NT2/D1 (cell line): ENCODE data around the gene IRX6.

Experiments
- DNase-seq: peaks from one replicate; pipeline ENCODE4 v3.0.0-alpha.2; 2011; ENCODE audit warnings: low read depth, low spot score
- H3K27me3 ChIP-seq: 2 replicates; pipeline ENCODE4 v1.6.0; 2011; ENCODE audit warnings: mild to moderate bottlenecking; ENCODE audit not compliant: insufficient read length, insufficient read depth
- H3K36me3 ChIP-seq: 2 replicates; pipeline ENCODE4 v1.6.1; 2011; ENCODE audit warnings: mild to moderate bottlenecking, low read length, mixed read lengths; ENCODE audit not compliant: insufficient read depth, insufficient read length
- H3K4me1 ChIP-seq: 2 replicates; pipeline ENCODE4 v1.5.1; 2011; ENCODE audit not compliant: insufficient read depth, insufficient read length
- H3K4me3 ChIP-seq: 2 replicates; pipeline ENCODE4 v1.5.1; 2011; ENCODE audit warnings: low read depth; ENCODE audit not compliant: insufficient read length
- H3K9ac ChIP-seq: 2 replicates; pipeline ENCODE4 v1.6.0; 2011; ENCODE audit warnings: low read depth; ENCODE audit not compliant: insufficient read length
- H3K9me3 ChIP-seq: 2 replicates; pipeline ENCODE4 v1.5.1; 2011; ENCODE audit warnings: mild to moderate bottlenecking, low read length; ENCODE audit not compliant: insufficient read depth
- SUZ12 ChIP-seq: IDR thresholded peaks from 2 replicates; pipeline ENCODE4 v1.6.1; 2011; ENCODE audit not compliant: insufficient read length, insufficient read depth; ENCODE audit errors: extremely low read depth
- YY1 ChIP-seq: IDR thresholded peaks from 2 replicates; pipeline ENCODE4 v1.6.1; 2011; ENCODE audit not compliant: insufficient read length, insufficient read depth
- ZNF274 ChIP-seq: IDR thresholded peaks from 2 replicates; pipeline ENCODE4 v1.6.1; 2011; ENCODE audit warnings: mild to moderate bottlenecking, low read depth, low read length

Gene IRX6

GRCh38 chr16:55349867-55350266, 25.9 kb downstream of the IRX6 start:
- DNase-seq, result no peak
- TF ChIP-seq ZNF274 (no peak), YY1 (no peak), SUZ12 (no peak)
- Histone ChIP-seq H3K9ac (no peak overlapping the region), H3K36me3 (no peaks in the 10 kb centered on the region), H3K4me3 (no peak overlapping the region), H3K4me1 (no peaks in the 10 kb centered on the region), H3K27me3 (no peaks in the 10 kb centered on the region), H3K9me3 (no peaks in the 10 kb centered on the region; the same call in 1 of the 2 replicates)

DNA sequence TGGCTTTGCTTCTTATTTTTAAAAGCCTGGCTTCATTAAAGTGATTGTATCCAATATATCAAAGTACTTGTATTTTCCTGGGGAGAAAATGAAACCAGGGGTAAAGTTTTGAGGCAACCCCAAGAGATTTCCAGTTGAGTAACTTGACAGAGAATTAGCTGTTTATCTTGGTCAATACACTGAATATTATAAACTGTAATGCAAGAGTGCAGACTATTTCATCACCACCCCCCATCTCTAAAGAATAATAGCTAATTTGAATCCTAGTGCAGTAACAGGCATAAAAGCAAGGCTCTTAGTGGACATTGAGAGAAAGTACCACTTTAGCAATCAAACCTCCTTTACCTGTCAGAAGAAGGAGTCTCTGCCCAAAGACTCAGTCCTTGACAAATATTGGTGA, 27.0 kb downstream of the IRX6 start:
- no peak for DNase-seq
- TF ChIP-seq ZNF274 (no peak), SUZ12 (no peak), YY1 (no peak)
- H3K9ac ChIP-seq, result no peak overlapping the region

GRCh38 chr16:55351936-55352335, 27.9 kb downstream of the IRX6 start:
- H3K36me3 ChIP-seq, result no peaks in the 10 kb centered on the region
- no peaks in the 10 kb centered on the region for H3K4me1 ChIP-seq
- no peaks in the 10 kb centered on the region; the same call in 1 of the 2 replicates for H3K9me3 ChIP-seq
- no peak for DNase-seq
- no peaks in the 10 kb centered on the region for H3K27me3 ChIP-seq
- no peak overlapping the region for H3K9ac ChIP-seq
- H3K4me3 ChIP-seq, result no peak overlapping the region
- TF ChIP-seq ZNF274 (no peak), YY1 (no peak), SUZ12 (no peak)

More for the DNA sequence above, 27.0 kb downstream of the IRX6 start:
- Histone ChIP-seq H3K36me3 (no peaks in the 10 kb centered on the region), H3K4me3 (no peak overlapping the region), H3K27me3 (no peaks in the 10 kb centered on the region), H3K9me3 (no peaks in the 10 kb centered on the region; the same call in 1 of the 2 replicates), H3K4me1 (no peaks in the 10 kb centered on the region)

DNA sequence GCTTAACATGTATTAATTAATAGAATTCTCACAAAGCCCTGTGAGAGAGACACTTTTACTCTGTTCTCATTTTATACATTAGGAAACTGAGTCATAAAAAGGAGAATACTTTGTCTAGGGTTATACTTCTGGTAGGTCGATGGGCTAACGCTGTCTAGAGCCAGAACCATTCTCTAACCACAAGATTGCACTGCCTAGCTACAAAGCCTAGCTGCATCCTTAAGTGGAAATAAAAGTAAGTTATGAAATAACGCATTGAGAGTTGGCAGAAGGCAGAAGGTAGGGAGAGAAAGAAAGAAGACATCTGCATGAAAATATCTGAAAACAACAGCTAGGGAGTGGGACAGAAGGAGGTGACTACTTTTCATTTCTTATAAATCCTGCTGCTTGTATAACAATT, 33.2 kb downstream of the IRX6 start:
- Histone ChIP-seq H3K36me3 (no peaks in the 10 kb centered on the region), H3K9ac (no peak overlapping the region)
- DNase-seq, result no peak

GRCh38 chr16:55359946-55360345, 35.9 kb downstream of the IRX6 start:
- no peaks in the 10 kb centered on the region for H3K36me3 ChIP-seq
- no peak for DNase-seq
- no peak overlapping the region for H3K4me3 ChIP-seq
- TF ChIP-seq YY1, result no peak
- TF ChIP-seq SUZ12, result no peak
- no peak for TF ChIP-seq ZNF274
- no peaks in the 10 kb centered on the region for H3K27me3 ChIP-seq
- H3K9ac ChIP-seq, result no peak overlapping the region
- peaks cover 3% of the 10 kb centered on the region for H3K4me1 ChIP-seq
- no peaks in the 10 kb centered on the region for H3K9me3 ChIP-seq

More for the DNA sequence above, 33.2 kb downstream of the IRX6 start:
- H3K4me3 ChIP-seq, result no peak overlapping the region
- no peaks in the 10 kb centered on the region for H3K4me1 ChIP-seq
- TF ChIP-seq YY1 (no peak), SUZ12 (no peak), ZNF274 (no peak)
- H3K27me3 ChIP-seq, result no peaks in the 10 kb centered on the region
- no peaks in the 10 kb centered on the region; the same call in 1 of the 2 replicates for H3K9me3 ChIP-seq

- H3K4me3 ChIP-seq, result no peak overlapping the region
- DNase-seq, result no peak
- peaks cover 4% of the 10 kb centered on the region for H3K4me1 ChIP-seq
- H3K27me3 ChIP-seq, result peaks cover 5% of the 10 kb centered on the region
- TF ChIP-seq ZNF274, result no peak
- no peak for TF ChIP-seq YY1
- no peak for TF ChIP-seq SUZ12
- no peak overlapping the region for H3K9ac ChIP-seq
- no peaks in the 10 kb centered on the region for H3K36me3 ChIP-seq
- H3K9me3 ChIP-seq, result no peaks in the 10 kb centered on the region
Observed at GRCh38 chr16:55364811-55365210, 40.8 kb downstream of the IRX6 start.

GRCh38 chr16:55367301-55367811, 43.4 kb downstream of the IRX6 start:
- DNase-seq, result no peak
- H3K4me3 ChIP-seq, result no peak overlapping the region
- H3K9me3 ChIP-seq, result no peaks in the 10 kb centered on the region
- H3K36me3 ChIP-seq, result no peaks in the 10 kb centered on the region
- peaks cover 4% of the 10 kb centered on the region for H3K4me1 ChIP-seq
- no peak overlapping the region for H3K9ac ChIP-seq
- no peak for TF ChIP-seq YY1
- TF ChIP-seq SUZ12, result no peak
- TF ChIP-seq ZNF274, result no peak
- peaks cover 29% of the 10 kb centered on the region for H3K27me3 ChIP-seq
